A549 treated with ZK216348 at 1 μM for 4 hours (cell line): ENCODE measurements around the gene NSL1. TPM values are rescaled to one million over a fixed set of nuclear protein-coding genes. Genes with fewer than 3 reads are reported as not detected.

Experiments
- total RNA-seq: library from RNA; stranded (reverse); fragments of 200-300 nt; extraction: Qiagen RNA extraction; gene quantifications from 5 replicates; pipeline ENCODE4 v1.2.3, GENCODE V29; 2022; ENCODE audit warnings: low read depth

The NSL1 gene
- total RNA-seq, result 25.7 to 38.3 TPM (median 31.7 TPM) in 5 replicates

DNA sequence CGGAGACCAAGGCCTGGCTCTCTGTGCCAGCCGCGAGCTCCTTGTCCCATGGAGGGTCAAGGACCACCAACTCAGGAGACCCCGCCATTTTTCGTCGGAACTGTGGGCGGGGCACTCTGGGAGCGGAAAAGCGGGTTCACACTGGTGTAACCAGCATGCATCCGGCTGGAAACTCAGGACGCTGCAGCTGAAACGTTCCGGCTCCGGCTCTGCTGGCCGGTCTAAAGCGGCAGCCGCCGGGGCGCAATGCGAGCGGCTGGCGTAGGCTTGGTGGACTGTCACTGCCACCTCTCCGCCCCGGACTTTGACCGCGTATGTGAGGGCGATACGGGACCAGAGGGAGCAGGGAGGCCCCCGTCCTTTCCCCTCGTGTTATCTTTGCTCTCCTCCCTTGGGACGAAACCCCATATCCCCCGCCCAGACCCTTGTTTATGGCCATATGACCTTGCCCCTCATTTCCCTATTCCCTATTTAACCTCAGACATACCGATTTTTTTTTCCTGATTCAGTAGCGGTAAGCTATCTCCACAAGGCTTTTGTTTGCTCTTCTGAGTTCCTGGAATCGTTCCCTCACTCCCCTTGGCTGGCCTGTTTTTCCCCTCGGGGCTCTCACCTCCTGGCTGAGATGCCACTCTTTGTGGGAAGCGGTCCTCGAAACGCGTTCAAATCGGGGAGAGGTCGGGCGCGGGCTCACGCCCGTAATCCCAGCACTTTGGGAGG is at the start of gene NSL1, which contains the start of gene TATDN3:
TSS of gene NSL1 (minus strand) at position 102 of the 720 bp plus-strand sequence. CDS start at position 88, 14 bp downstream.
TSS of gene TATDN3 (plus strand) at position 219 of the 720 bp plus-strand sequence. CDS start at position 247, 28 bp downstream.

GRCh38 chr1:212699625-212700222 is 91.9 kb downstream of the NSL1 start, which contains the start of gene BATF3:
TSS of gene BATF3 (minus strand) at chr1:212699840. CDS start at chr1:212699762, 78 bp downstream.

Other genes starting within 250 kb of the NSL1 start
- gene ATF3, start 183.0 kb downstream of the NSL1 start, total RNA-seq, result 28.6 to 53.8 TPM (median 38.1 TPM) in 5 replicates
- gene BATF3, start 91.9 kb downstream of the NSL1 start, total RNA-seq, result 23.1 to 38.2 TPM (median 34.8 TPM) in 5 replicates
- gene TATDN3, start 117 bp upstream of the NSL1 start, total RNA-seq, result 8.6 to 22.6 TPM (median 11.4 TPM) in 5 replicates
- not detected in 5 replicates for gene SPATA45, start 55.9 kb upstream of the NSL1 start, total RNA-seq
- gene FLVCR1, start 66.5 kb upstream of the NSL1 start, total RNA-seq, result 10.3 to 20.8 TPM (median 15.3 TPM) in 5 replicates
- gene VASH2, start 158.8 kb upstream of the NSL1 start, total RNA-seq, result 2.8 to 3.9 TPM (median 3.7 TPM) in 5 replicates
- 14.8 to 19.8 TPM (median 18.0 TPM) in 5 replicates for gene ANGEL2, start 224.1 kb upstream of the NSL1 start, total RNA-seq